ENCODE data around the gene IARS2.

- TF ChIP-seq EZH2phosphoT487 (IDR thresholded peaks at IDR 0.05; ENCODE audit: low read depth), result no peak
- TF ChIP-seq CTCF (IDR thresholded peaks at IDR 0.05; ENCODE audit: low read depth, low read length), result no peak
Observed at GRCh38 chr1:220121791-220122530, 28.0 kb downstream of the IARS2 start.
